ENCODE measurements around the gene SBF2.
A peak's percentile ranks its signal among the peaks of the same experiment; 100 is the strongest.

SBF2 gene

GRCh38 chr11:10305262-10305963 lies 11.4 kb upstream of the SBF2 start:
- DNase-seq (ENCODE audit: low read depth), result no peak
- no peak for TF ChIP-seq CTCF (IDR thresholded peaks at IDR 0.05; ENCODE audit: control insufficient read depth, insufficient read depth, low read depth, low read length, missing control alignments)
- peak overlapping the region; percentile 98 for H3K4me3 ChIP-seq (ENCODE audit: control insufficient read depth, low read depth, low read length)

GRCh38 chr11:10304495-10305261 lies 10.7 kb upstream of the SBF2 start, which contains the start of gene ADM:
Gene ADM (plus strand): TSS chr11:10305073. CDS start chr11:10305701, 628 bp downstream.
- peak; percentile 90 for DNase-seq (ENCODE audit: low read depth)
- H3K4me3 ChIP-seq (ENCODE audit: control insufficient read depth, low read depth, low read length), result peak within 1 kb of the TSS; percentile 98
- TF ChIP-seq CTCF (IDR thresholded peaks at IDR 0.05; ENCODE audit: control insufficient read depth, insufficient read depth, low read depth, low read length, missing control alignments), result peak; percentile 44

GRCh38 chr11:10303558-10304363 lies 9.7 kb upstream of the SBF2 start:
- peak overlapping the region; percentile 98 for H3K4me3 ChIP-seq (ENCODE audit: control insufficient read depth, low read depth, low read length)
- no peak for TF ChIP-seq CTCF (IDR thresholded peaks at IDR 0.05; ENCODE audit: control insufficient read depth, insufficient read depth, low read depth, low read length, missing control alignments)
- no peak for DNase-seq (ENCODE audit: low read depth)

- TF ChIP-seq CTCF (IDR thresholded peaks at IDR 0.05; ENCODE audit: control insufficient read depth, insufficient read depth, low read depth, low read length, missing control alignments), result no peak
- no peak for DNase-seq (ENCODE audit: low read depth)
- peak overlapping the region; percentile 98 for H3K4me3 ChIP-seq (ENCODE audit: control insufficient read depth, low read depth, low read length)
Measured at GRCh38 chr11:10302744-10303557, 8.9 kb upstream of the SBF2 start.

- no peak for TF ChIP-seq CTCF (IDR thresholded peaks at IDR 0.05; ENCODE audit: control insufficient read depth, insufficient read depth, low read depth, low read length, missing control alignments)
- DNase-seq (ENCODE audit: low read depth), result no peak
- H3K4me3 ChIP-seq (ENCODE audit: control insufficient read depth, low read depth, low read length), result peak overlapping the region; percentile 98
Measured at GRCh38 chr11:10302359-10302743, 8.3 kb upstream of the SBF2 start.

Measured in AG09309 (cell line).